ENCODE data around the gene GPC6.

Gene GPC6

GRCh38 chr13:94408314-94409036, 1181.9 kb downstream of the GPC6 start:
- no peak for DNase-seq

GRCh38 chr13:94411747-94412146, 1185.1 kb downstream of the GPC6 start:
- DNase-seq = no peak

- DNase-seq = no peak
These were observed 1186.4 kb downstream of the GPC6 start for GRCh38 chr13:94412870-94413597.

GRCh38 chr13:94413598-94413944, 1187.0 kb downstream of the GPC6 start:
- no peak for DNase-seq

- DNase-seq = no peak
These were observed 1187.5 kb downstream of the GPC6 start for GRCh38 chr13:94414141-94414540.

GRCh38 chr13:94414708-94415107, 1188.1 kb downstream of the GPC6 start:
- DNase-seq = no peak

GRCh38 chr13:94415500-94416237, 1189.1 kb downstream of the GPC6 start:
- no peak for DNase-seq

GRCh38 chr13:94416454-94417080, 1190.0 kb downstream of the GPC6 start:
- DNase-seq = no peak

- no peak for DNase-seq
These were observed 1190.7 kb downstream of the GPC6 start for GRCh38 chr13:94417294-94417693.

GRCh38 chr13:94419304-94419924, 1192.8 kb downstream of the GPC6 start:
- DNase-seq = no peak

GRCh38 chr13:94419925-94420305, 1193.3 kb downstream of the GPC6 start:
- DNase-seq = no peak

- no peak for DNase-seq
These were observed 1200.8 kb downstream of the GPC6 start for GRCh38 chr13:94427313-94427953.

GRCh38 chr13:94431574-94431973, 1205.0 kb downstream of the GPC6 start:
- DNase-seq = no peak

GRCh38 chr13:94431987-94432386, 1205.4 kb downstream of the GPC6 start:
- DNase-seq = no peak

- no peak for DNase-seq
These were observed 1206.7 kb downstream of the GPC6 start for GRCh38 chr13:94433055-94433961.

GRCh38 chr13:94435604-94436226, 1209.1 kb downstream of the GPC6 start:
- no peak for DNase-seq

- no peak for DNase-seq
These were observed 1218.2 kb downstream of the GPC6 start for GRCh38 chr13:94444826-94445225.

GRCh38 chr13:94454334-94454733, 1227.7 kb downstream of the GPC6 start:
- no peak for DNase-seq

- DNase-seq = no peak
These were observed 1228.3 kb downstream of the GPC6 start for GRCh38 chr13:94454906-94455305.

- DNase-seq = no peak
These were observed 1228.8 kb downstream of the GPC6 start for GRCh38 chr13:94455414-94455813.

Measured in activated naive CD4-positive, alpha-beta T cell (primary cell).